Peyer's patch (tissue), 4 donors: ENCODE results near the gene CARNS1.

Experiments used
- POLR2A ChIP-seq, 2 donors: fragments of 450-650 bp; IDR thresholded peaks; one replicate each; pipeline ENCODE4 v1.5.1; 2017; ENCODE audit warnings: antibody characterized with exemption in 2 of 2, mild to moderate bottlenecking in 2 of 2, moderate library complexity in 2 of 2
- TF ChIP-seq, protein P1 (sequence below), 6 experiments: fragments of 450-650 bp in 4 of 6; fragments of 200-600 bp in 2 of 6; sonication (generic) in 1 of 6; IDR thresholded peaks; one replicate each; pipeline ENCODE4 v1.5.1; 2017 to 2019; ENCODE audit warnings: antibody characterized with exemption in 6 of 6, mild to moderate bottlenecking in 3 of 6, moderate library complexity in 1 of 6

DNA sequence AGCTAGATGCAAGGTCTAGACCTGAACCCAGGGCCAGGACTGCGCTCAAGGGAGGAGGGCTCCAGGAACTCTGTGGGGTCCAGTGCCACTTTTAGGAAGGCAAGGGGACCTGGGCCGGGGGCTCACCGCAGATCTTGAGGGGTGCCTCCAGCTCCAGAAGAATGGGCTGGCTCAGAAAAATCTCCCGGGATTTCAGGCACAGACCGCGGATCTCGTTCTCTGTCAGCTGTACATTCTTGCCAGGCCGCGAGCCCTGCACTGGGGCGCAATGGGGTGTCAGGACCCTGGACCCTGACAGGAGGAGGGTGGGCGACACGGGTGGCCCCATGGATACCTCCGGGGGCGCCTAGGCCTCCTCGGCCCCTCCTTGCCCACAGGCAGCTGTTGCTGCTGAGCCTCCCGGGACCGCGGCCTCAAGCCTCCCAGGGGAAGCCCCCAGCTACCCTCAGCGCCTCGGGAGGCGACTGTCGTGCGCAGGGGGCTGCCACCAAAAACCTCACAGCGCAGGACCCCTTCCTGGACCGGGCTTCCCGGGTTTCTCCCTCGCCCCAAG, 14.5 kb upstream of the CARNS1 start:
- TF ChIP-seq, protein P1, sequence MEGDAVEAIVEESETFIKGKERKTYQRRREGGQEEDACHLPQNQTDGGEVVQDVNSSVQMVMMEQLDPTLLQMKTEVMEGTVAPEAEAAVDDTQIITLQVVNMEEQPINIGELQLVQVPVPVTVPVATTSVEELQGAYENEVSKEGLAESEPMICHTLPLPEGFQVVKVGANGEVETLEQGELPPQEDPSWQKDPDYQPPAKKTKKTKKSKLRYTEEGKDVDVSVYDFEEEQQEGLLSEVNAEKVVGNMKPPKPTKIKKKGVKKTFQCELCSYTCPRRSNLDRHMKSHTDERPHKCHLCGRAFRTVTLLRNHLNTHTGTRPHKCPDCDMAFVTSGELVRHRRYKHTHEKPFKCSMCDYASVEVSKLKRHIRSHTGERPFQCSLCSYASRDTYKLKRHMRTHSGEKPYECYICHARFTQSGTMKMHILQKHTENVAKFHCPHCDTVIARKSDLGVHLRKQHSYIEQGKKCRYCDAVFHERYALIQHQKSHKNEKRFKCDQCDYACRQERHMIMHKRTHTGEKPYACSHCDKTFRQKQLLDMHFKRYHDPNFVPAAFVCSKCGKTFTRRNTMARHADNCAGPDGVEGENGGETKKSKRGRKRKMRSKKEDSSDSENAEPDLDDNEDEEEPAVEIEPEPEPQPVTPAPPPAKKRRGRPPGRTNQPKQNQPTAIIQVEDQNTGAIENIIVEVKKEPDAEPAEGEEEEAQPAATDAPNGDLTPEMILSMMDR (IDR thresholded peaks at IDR 0.05): no peak
- TF ChIP-seq POLR2A (IDR thresholded peaks at IDR 0.05): no peak
